ENCODE results near the gene LIMA1.

DNA sequence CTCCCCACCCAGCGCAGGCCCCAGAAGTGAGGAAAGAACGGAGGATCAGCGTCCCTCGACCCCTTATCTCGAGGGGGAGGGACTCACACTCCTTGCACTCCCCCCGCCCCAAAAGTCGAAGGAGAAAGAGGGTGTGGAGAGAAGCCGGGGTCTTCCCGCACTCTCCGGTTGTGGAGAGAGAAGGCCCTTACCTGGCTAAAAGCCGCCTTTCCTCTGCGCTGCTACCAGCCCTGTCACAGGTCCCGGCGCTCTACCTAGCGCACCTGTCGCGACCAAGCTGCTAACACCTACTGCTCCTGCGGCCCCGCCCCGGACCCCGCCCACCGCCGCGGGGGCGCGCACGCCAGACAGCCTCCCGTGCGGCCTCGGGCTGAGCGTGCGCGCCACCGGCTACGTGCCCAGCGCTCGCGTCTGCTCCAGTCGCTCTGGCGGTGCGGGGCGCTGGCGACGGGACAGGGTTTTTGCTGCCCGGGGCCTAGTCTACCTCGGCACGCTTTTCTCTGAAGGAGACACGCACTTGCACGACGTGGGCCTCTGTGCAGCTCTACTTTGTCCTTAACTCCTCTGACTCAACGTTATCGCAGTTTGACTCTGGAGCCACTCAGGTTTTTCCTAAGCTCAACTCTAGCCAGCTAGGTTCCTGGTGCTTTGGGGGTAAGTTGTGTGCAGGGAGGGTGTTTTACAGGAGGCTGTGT, at the start of gene LIMA1:
- peak; percentile 88 for TF ChIP-seq POLR2A (IDR thresholded peaks at IDR 0.05; ENCODE audit: low read length)
- TF ChIP-seq GATA1 (IDR thresholded peaks at IDR 0.05; ENCODE audit: low read depth, low read length): no peak

Data from erythroblast (primary cell).